Left lung (tissue), 10 donors: Measurements from ENCODE around the gene NPAS2. TPM values are rescaled to one million over a fixed set of nuclear protein-coding genes. Genes with fewer than 3 reads are reported as not detected.

Experiments
- ATAC-seq: fragments of 200-7000 bp; cut with Tn5 transposase; one replicate; pipeline ENCODE4 v1.9.1; 2020; ENCODE audit warnings: moderate library complexity
- DNase-seq, 4 donors: peaks; one replicate each; pipeline ENCODE4 v3.0.0-alpha.2; 2013 to 2020
- H3K27ac ChIP-seq, 2 donors: fragments of 200-600 bp; sonication (generic) in 1 of 2; one replicate each; pipeline versions ENCODE4 v1.5.0 to v1.8.0; 2020 to 2021
- H3K27me3 ChIP-seq, 2 donors: fragments of 200-600 bp; sonication (generic) in 1 of 2; one replicate each; pipeline versions ENCODE4 v1.5.0 to v1.8.0; 2020 to 2021
- H3K36me3 ChIP-seq, 2 donors: fragments of 200-600 bp; sonication (generic) in 1 of 2; one replicate each; pipeline versions ENCODE4 v1.5.0 to v1.8.0; 2020 to 2021
- H3K4me1 ChIP-seq, 2 donors: fragments of 200-600 bp; one replicate each; pipeline ENCODE4 v1.8.0; 2021
- H3K4me3 ChIP-seq, 2 donors: fragments of 200-600 bp; sonication (generic) in 1 of 2; one replicate each; pipeline versions ENCODE4 v1.5.0 to v1.8.0; 2020 to 2021; ENCODE audit warnings: mild to moderate bottlenecking in 1 of 2
- H3K9me3 ChIP-seq, 2 donors: fragments of 200-600 bp; sonication (generic) in 1 of 2; one replicate each; pipeline versions ENCODE4 v1.5.0 to v1.8.0; 2020 to 2021
- CTCF ChIP-seq, 2 donors: fragments of 200-600 bp; sonication (generic) in 1 of 2; IDR thresholded peaks; one replicate each; pipeline versions ENCODE4 v1.5.0 to v1.8.0; 2021; ENCODE audit warnings: antibody characterized with exemption in 2 of 2
- intact Hi-C, 2 donors: fragments of 100-400 bp; cut with DNase I; formaldehyde crosslinking; loops; one replicate each; pipeline versions ENCODE4 v1.11.2 to v1.14.2; 2022
- polyA plus RNA-seq, 6 donors: library from polyadenylated mRNA; unstranded; fragments of 120-200 nt; gene quantifications; one replicate each; pipeline ENCODE4 v1.2.1, GENCODE V29; 2013; ENCODE audit not compliant: insufficient read length in 6 of 6
- total RNA-seq, 2 donors: library from RNA; stranded (reverse); fragmentation: NEBNext Ultra II Directional; extraction: Animal tissue kit (Norgen Biotek cat#: 25700); gene quantifications; one replicate each; pipeline ENCODE4 v1.2.1, GENCODE V29; 2021
- donor health status: DM: no; HTN: yes; CAD: no.
- donor health status: DM: no; HTN: no; CAD: no.

Gene NPAS2
- total and polyA plus RNA-seq, 8 donors, result 18.8 to 40.2 (median 35.0) TPM

DNA sequence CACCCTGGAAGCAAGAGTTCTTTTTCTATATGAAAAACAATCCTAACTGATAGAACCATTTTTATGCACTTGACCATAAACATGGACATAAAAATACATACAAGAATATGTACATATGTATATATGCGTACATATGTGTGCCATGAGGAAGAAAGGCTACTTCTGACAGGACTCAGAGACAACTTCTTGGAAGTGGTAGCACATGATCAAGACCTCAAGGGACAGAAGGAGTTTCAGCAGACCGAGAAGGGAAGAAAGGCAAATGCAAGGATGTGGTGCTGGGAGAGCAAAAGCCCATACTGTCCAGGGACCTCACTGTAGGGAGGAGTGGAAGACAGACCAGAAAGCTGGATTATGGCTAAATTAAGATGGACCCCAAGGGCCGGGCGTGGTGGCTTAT is 11.4 kb upstream of the NPAS2 start:
- H3K4me3 ChIP-seq, result no peak overlapping the region
- H3K27me3 ChIP-seq, result peaks cover 0 to 4% of the 10 kb centered on the region in 2 donors
- intact Hi-C loops, result no loop called here
- H3K9me3 ChIP-seq, result no peaks in the 10 kb centered on the region
- no peak for ATAC-seq
- H3K36me3 ChIP-seq, result no peaks in the 10 kb centered on the region
- H3K27ac ChIP-seq, result no peak overlapping the region
- TF ChIP-seq CTCF (IDR thresholded peaks at IDR 0.05), result no peak
- H3K4me1 ChIP-seq, result no peaks in the 10 kb centered on the region
- no peak for DNase-seq

DNA sequence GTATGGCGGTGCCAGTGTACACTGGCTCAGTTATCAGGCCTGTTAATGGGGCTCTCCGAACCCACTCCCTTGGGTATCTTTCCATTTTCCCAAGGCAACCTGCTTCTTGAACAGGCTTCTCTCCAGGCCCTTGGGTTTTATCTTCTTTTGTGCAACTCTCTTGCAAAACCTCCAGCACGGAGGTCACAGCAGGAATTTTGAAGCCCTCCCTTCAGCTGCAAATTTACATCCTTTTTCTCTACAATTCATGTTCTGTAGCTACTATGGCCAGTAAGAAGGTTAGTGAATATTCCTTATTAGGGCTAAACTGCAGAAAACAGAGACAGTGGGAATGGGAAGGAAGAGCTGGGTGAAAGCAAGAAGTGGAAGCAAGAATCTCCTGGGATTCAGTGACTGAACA is 10.4 kb upstream of the NPAS2 start:
- peaks cover 0 to 4% of the 10 kb centered on the region in 2 donors for H3K27me3 ChIP-seq
- H3K4me3 ChIP-seq, result no peak overlapping the region
- TF ChIP-seq CTCF (IDR thresholded peaks at IDR 0.05), result no peak
- H3K27ac ChIP-seq, result no peak overlapping the region
- H3K36me3 ChIP-seq, result no peaks in the 10 kb centered on the region
- intact Hi-C loops, result no loop called here
- no peaks in the 10 kb centered on the region for H3K9me3 ChIP-seq
- ATAC-seq, result no peak
- no peak for DNase-seq
- H3K4me1 ChIP-seq, result no peaks in the 10 kb centered on the region

GRCh38 chr2:100810603-100811145 is 9.3 kb upstream of the NPAS2 start:
- intact Hi-C loops, result no loop called here

DNA sequence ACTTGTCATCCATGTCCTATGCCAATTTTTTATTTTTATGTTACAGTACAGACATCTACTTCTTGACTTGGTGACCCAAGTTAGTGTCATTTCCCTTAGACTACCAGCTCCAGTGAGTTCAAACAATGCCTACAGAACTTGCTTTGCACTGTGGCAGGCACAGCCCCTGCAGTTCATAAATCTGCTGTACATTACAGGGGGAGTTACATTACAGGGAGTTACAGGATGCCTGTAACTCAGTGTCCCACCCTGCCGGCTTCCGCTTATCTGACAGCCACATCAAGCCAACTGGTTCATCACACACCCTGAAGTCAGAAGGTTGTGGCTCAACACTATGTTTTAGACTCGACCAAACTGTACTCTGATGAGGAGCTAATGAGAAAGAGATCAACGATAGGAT is 7.8 kb upstream of the NPAS2 start:
- Histone ChIP-seq H3K4me3 (no peak overlapping the region), H3K36me3 (no peaks in the 10 kb centered on the region), H3K4me1 (no peaks in the 10 kb centered on the region), H3K27ac (no peak overlapping the region), H3K9me3 (no peaks in the 10 kb centered on the region), H3K27me3 (peaks cover 0 to 7% of the 10 kb centered on the region in 2 donors)
- intact Hi-C loops, result no loop called here
- no peak for TF ChIP-seq CTCF (IDR thresholded peaks at IDR 0.05)
- no peak for DNase-seq
- no peak for ATAC-seq

More at GRCh38 chr2:100810603-100811145, 9.3 kb upstream of the NPAS2 start:
- H3K9me3 ChIP-seq, result no peaks in the 10 kb centered on the region
- ATAC-seq, result no peak
- no peaks in the 10 kb centered on the region for H3K4me1 ChIP-seq
- no peaks in the 10 kb centered on the region for H3K36me3 ChIP-seq
- H3K27ac ChIP-seq, result no peak overlapping the region
- no peak for TF ChIP-seq CTCF (IDR thresholded peaks at IDR 0.05)
- no peak overlapping the region for H3K4me3 ChIP-seq
- no peak for DNase-seq
- H3K27me3 ChIP-seq, result peaks cover 0 to 4% of the 10 kb centered on the region in 2 donors

DNA sequence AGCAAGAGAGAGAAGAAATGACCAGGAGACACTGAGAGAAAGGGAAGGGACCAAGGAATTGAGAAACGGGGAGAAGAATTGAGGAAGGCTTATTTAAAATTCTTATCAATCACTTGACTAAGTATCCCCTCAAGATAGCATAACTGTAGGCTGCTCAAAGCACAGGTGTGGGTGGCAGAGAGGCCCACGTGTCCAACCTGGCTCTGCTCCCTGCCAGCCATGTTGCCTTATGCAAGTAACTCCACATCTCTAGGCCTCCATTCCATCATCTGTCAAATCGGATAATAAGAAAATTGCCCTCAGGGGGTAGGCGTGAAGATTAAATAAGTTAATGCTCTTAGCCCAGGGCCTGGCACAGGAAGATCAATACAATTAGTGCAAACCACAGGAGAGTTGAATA is 7.4 kb upstream of the NPAS2 start:
- no peak overlapping the region for H3K4me3 ChIP-seq
- no peak for TF ChIP-seq CTCF (IDR thresholded peaks at IDR 0.05)
- H3K9me3 ChIP-seq, result no peaks in the 10 kb centered on the region
- H3K27ac ChIP-seq, result no peak overlapping the region
- ATAC-seq, result no peak
- no peak for DNase-seq
- H3K36me3 ChIP-seq, result no peaks in the 10 kb centered on the region
- intact Hi-C loops, result no loop called here
- peaks cover 0 to 11% of the 10 kb centered on the region in 2 donors for H3K27me3 ChIP-seq
- no peaks in the 10 kb centered on the region for H3K4me1 ChIP-seq
